Measurements from ENCODE around the gene NEUROD2.

The NEUROD2 gene

DNA sequence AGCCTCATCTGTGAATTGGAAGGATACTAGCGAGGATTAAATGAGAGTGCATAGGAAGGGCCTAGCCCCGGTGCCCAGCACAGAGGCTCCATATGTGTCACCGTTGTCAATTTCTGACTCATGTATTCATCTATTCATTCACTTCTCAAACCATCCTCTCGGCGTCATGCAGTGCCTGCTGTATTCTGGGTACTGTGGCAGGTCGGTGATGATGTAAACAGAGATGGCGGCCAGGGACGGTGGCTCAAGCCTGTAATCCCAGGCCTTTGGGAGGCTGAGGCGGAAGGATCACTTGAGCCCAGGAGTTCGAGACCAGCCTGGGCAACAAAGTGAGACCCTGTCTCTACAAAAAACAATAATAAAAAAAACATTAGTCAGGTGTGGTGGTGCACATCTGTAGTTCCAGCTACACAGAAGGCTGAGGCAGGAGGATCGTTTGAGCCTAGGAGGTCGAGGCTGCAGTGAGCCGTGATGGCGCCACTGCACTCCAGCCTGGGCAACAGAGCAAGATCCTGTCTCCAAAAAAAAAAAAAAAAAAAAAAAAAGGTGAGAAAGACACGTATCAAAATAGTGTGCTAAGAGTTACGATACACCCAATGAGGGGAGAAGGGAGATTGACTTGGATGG, 14.8 kb upstream of the NEUROD2 start (continued):
- TF ChIP-seq, protein P1, sequence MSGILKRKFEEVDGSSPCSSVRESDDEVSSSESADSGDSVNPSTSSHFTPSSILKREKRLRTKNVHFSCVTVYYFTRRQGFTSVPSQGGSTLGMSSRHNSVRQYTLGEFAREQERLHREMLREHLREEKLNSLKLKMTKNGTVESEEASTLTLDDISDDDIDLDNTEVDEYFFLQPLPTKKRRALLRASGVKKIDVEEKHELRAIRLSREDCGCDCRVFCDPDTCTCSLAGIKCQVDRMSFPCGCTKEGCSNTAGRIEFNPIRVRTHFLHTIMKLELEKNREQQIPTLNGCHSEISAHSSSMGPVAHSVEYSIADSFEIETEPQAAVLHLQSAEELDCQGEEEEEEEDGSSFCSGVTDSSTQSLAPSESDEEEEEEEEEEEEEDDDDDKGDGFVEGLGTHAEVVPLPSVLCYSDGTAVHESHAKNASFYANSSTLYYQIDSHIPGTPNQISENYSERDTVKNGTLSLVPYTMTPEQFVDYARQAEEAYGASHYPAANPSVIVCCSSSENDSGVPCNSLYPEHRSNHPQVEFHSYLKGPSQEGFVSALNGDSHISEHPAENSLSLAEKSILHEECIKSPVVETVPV (CRISPR knock-in tag; IDR thresholded peaks at IDR 0.05), result no peak
- TF ChIP-seq ZFP30 (CRISPR knock-in tag; IDR thresholded peaks at IDR 0.05), result no peak
- no peak for TF ChIP-seq ISL1 (CRISPR knock-in tag; IDR thresholded peaks at IDR 0.05)

DNA sequence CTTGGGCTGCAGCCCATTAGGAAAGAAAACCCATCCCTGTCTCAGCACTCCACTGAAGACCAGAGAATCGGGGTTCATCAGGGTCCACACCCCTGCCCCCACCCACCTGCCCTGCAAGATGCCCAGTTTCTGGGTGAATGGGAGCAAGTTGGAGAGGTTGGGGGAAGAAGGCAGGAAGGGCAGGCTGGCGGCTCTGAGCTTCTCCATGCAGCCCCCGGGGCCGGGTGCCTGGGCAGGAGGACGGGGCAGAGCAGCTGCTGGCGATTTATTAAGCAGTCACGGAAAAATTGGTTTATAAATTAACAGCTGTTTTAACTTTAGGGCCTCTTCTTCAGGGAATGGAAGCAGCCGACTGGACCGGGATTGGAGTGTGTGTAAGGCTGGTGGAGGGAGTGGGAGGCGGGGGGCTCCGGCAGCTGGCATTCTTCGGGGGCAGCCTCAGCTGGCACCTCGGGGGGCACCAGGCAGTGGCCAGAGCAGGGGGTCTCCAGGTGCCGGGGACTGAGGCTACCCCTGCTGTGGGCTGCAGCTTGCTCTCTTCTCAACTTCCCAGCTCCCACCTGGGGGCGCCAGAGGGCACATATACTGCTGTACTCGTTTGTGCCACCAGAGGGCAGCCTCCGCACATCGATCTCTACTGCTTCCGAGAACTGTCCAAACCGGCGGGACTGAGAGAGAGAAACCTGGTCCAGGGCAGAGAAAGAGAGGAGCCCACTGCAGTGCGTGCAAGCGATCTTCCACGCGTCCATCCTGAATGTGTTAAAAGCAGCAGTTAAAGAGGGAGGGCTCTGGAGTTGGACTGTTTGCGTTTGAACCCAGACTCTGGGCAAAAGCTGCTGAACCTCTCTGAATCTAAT, 14.0 kb upstream of the NEUROD2 start:
- peak; percentile 79 for ATAC-seq
- TF ChIP-seq, protein P2, sequence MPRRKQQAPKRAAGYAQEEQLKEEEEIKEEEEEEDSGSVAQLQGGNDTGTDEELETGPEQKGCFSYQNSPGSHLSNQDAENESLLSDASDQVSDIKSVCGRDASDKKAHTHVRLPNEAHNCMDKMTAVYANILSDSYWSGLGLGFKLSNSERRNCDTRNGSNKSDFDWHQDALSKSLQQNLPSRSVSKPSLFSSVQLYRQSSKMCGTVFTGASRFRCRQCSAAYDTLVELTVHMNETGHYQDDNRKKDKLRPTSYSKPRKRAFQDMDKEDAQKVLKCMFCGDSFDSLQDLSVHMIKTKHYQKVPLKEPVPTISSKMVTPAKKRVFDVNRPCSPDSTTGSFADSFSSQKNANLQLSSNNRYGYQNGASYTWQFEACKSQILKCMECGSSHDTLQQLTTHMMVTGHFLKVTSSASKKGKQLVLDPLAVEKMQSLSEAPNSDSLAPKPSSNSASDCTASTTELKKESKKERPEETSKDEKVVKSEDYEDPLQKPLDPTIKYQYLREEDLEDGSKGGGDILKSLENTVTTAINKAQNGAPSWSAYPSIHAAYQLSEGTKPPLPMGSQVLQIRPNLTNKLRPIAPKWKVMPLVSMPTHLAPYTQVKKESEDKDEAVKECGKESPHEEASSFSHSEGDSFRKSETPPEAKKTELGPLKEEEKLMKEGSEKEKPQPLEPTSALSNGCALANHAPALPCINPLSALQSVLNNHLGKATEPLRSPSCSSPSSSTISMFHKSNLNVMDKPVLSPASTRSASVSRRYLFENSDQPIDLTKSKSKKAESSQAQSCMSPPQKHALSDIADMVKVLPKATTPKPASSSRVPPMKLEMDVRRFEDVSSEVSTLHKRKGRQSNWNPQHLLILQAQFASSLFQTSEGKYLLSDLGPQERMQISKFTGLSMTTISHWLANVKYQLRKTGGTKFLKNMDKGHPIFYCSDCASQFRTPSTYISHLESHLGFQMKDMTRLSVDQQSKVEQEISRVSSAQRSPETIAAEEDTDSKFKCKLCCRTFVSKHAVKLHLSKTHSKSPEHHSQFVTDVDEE (CRISPR knock-in tag; IDR thresholded peaks at IDR 0.05), result no peak

DNA sequence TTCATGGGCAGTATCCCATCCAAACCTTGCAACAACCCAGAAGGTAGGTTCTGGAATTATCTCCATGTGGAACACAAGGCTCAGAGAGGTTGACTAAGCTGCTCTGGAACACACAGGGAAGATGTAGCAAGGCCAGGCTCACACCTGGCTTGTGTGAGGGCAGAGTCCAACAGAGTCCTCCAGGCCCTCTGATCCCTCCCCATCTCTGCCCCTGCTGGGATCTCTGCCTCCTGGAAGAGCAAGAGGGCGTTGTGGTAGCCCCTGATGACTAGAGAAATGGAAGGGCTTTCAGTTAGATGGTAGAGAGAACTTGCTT, 12.0 kb upstream of the NEUROD2 start:
- TF ChIP-seq ZFP3 (CRISPR knock-in tag; IDR thresholded peaks at IDR 0.05) (no peak), TOX (CRISPR knock-in tag; IDR thresholded peaks at IDR 0.05; ENCODE audit: borderline replicate concordance) (no peak), PPARA (CRISPR knock-in tag; IDR thresholded peaks at IDR 0.05; ENCODE audit: borderline replicate concordance) (no peak), ZNF8 (CRISPR knock-in tag; IDR thresholded peaks at IDR 0.05) (no peak), CSDC2 (CRISPR knock-in tag; IDR thresholded peaks at IDR 0.05) (no peak), ZNF70 (CRISPR knock-in tag; IDR thresholded peaks at IDR 0.05) (no peak), SNAI2 (CRISPR knock-in tag; IDR thresholded peaks at IDR 0.05) (no peak), ZNF565 (CRISPR knock-in tag; conservative IDR thresholded peaks at IDR 0.05; ENCODE audit: low read depth) (no peak), TCF4 (CRISPR knock-in tag; IDR thresholded peaks at IDR 0.05; ENCODE audit: borderline replicate concordance) (no peak), ARNTL (CRISPR knock-in tag; IDR thresholded peaks at IDR 0.05; ENCODE audit: borderline replicate concordance, low read depth) (no peak), ZC3H10 (CRISPR knock-in tag; IDR thresholded peaks at IDR 0.05) (no peak), BACH2 (CRISPR knock-in tag; IDR thresholded peaks at IDR 0.05; ENCODE audit: borderline replicate concordance) (no peak), ESRRG (CRISPR knock-in tag; IDR thresholded peaks at IDR 0.05) (no peak), OSR1 (CRISPR knock-in tag; IDR thresholded peaks at IDR 0.05) (no peak)
- TF ChIP-seq, protein P3, sequence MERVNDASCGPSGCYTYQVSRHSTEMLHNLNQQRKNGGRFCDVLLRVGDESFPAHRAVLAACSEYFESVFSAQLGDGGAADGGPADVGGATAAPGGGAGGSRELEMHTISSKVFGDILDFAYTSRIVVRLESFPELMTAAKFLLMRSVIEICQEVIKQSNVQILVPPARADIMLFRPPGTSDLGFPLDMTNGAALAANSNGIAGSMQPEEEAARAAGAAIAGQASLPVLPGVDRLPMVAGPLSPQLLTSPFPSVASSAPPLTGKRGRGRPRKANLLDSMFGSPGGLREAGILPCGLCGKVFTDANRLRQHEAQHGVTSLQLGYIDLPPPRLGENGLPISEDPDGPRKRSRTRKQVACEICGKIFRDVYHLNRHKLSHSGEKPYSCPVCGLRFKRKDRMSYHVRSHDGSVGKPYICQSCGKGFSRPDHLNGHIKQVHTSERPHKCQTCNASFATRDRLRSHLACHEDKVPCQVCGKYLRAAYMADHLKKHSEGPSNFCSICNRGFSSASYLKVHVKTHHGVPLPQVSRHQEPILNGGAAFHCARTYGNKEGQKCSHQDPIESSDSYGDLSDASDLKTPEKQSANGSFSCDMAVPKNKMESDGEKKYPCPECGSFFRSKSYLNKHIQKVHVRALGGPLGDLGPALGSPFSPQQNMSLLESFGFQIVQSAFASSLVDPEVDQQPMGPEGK (CRISPR knock-in tag; IDR thresholded peaks at IDR 0.05; ENCODE audit: borderline replicate concordance), result no peak
- TF ChIP-seq, protein P2 (CRISPR knock-in tag; IDR thresholded peaks at IDR 0.05), result no peak
- TF ChIP-seq, protein P4, sequence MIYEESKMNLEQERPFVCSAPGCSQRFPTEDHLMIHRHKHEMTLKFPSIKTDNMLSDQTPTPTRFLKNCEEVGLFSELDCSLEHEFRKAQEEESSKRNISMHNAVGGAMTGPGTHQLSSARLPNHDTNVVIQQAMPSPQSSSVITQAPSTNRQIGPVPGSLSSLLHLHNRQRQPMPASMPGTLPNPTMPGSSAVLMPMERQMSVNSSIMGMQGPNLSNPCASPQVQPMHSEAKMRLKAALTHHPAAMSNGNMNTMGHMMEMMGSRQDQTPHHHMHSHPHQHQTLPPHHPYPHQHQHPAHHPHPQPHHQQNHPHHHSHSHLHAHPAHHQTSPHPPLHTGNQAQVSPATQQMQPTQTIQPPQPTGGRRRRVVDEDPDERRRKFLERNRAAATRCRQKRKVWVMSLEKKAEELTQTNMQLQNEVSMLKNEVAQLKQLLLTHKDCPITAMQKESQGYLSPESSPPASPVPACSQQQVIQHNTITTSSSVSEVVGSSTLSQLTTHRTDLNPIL (CRISPR knock-in tag; IDR thresholded peaks at IDR 0.05; ENCODE audit: low read depth), result no peak
- ATAC-seq, result no peak
